Activated CD8-positive, alpha-beta memory T cell treated with anti-CD3 and anti-CD28 coated beads for 1 hour (primary cell): Measurements from ENCODE around the gene RBP5.

Experiments used
- DNase-seq, 2 donors: peaks; one replicate each; pipeline ENCODE4 v3.0.0-alpha.2; 2020; ENCODE audit warnings: low read depth in 1 of 2; ENCODE audit errors: extremely low read depth in 1 of 2

Gene RBP5, protein sequence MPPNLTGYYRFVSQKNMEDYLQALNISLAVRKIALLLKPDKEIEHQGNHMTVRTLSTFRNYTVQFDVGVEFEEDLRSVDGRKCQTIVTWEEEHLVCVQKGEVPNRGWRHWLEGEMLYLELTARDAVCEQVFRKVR

DNA sequence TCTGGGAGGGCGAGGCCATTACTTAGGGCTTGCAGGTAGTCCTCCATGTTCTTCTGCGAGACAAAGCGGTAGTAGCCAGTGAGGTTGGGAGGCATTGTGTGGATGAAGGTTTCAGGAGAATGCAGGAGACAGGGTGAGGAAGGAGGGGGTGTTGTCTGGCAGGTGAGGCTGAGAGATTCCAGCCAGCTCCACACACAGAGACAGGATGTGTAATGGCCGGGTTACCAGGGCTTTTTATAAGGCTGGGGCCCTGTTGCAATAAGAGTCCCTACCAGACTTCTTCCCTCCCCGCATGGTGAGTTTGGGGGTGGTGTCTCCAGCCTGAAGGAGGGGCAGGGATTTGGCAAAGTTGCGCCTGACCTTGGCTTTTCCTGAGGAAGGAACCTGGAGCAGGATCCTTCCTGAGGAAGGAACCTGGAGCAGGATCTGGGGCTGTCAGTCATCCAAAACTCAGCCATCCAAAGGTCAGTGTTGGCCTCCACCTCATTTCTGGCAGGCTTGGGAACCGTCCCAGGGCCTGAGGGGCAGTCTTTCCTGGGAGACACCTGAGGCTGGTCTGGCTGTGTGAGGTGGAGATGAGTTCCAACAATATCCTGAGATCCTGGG is at the start of gene RBP5:
Gene RBP5, minus strand, starts transcription at position 209 of the 606 bp plus-strand sequence. Its CDS starts 114 bp downstream, at position 95.
- no peak for DNase-seq

DNA sequence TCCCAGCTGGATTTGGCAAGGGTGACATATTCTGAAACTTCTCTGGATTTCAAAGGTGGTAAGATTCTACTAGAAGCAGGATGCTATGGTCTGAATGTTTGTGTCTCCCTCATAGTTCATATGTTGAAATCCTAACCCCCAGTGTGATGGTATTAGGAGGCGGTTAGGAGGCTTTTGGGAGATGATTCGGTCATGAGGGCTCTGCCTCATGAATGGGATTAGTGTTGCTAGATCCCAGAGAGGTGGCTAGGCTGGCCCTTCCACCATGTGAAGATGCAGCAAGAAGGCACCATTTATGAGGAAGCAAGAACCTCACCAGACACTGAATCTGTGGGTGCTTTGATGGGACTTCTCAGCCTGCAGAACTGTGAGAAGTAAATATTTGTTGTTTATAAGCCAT is 49.8 kb upstream of the RBP5 start:
- no peak for DNase-seq

DNA sequence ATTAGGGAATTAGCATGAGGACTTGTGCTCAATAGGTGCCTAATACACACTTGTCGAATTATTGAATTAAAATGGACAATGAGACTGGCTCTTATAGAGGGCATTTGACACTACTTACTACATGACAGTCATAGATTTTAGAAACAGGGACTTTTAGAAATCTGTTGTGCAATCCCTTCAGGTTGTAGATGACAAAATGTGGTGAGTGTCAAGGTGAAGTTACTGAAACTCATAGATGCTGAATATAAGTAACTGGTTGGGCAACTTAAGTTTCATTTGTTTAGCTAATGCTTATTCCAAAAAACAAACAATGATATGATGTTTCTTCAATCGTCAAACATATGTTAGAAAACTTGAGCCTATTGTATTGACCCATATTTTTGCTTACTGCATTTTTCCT is 47.9 kb upstream of the RBP5 start:
- DNase-seq: no peak

DNA sequence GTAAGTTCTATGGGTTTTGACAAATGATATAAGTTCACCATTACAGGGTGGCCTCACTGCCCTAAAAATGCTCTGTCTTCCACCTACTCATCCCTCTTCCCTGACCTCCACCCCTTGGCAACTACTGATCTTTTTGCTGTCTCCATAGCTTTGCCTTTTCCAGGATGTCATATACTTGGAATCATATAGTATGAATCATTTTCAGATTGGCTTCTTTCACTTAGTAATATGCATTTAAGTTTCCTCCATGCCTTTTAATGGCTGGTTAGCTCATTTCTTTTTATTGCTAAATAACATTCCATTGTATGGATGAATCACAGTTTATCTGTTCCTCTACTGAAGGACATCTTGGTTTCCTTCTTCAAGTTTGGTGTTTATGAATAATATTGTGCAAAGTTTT is 46.8 kb upstream of the RBP5 start:
- DNase-seq: no peak

DNA sequence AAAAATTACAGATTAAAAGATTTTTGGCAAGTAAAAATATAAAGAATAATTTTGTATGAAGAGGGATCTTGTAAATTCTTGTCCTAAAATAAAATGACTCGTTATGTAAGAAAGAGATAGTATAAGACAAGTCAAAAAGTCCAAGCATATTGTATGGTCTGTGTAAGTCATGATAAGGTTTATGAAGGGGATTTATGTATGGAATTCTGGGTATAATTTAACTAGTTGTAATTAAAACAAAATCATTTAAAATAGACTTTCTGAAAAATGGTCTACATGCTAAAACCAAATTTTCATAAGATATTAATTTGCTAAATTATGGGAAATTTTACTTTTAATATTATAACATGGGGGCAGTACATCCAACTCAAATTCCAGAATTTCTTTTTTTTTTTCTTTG is 43.2 kb upstream of the RBP5 start:
- DNase-seq: no peak

DNA sequence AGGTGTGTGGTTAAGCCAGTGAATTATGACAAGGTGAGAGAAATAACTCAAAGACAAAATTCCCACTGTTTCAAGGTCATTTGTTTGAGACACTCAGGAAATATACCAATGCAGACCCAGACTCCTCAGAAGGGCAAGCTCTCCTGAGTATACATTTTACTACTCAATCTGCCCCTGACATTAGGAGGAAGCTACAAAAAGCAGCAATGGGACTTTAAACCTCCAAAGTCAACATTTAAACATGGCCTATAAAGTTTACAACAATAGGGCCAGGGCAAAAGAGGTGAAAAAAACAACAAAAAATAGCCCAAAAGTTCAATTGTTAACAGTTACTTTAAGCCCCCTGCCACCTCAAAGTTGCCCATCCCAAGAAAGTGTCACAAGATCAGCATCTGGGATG is 41.3 kb upstream of the RBP5 start:
- DNase-seq: no peak

DNA sequence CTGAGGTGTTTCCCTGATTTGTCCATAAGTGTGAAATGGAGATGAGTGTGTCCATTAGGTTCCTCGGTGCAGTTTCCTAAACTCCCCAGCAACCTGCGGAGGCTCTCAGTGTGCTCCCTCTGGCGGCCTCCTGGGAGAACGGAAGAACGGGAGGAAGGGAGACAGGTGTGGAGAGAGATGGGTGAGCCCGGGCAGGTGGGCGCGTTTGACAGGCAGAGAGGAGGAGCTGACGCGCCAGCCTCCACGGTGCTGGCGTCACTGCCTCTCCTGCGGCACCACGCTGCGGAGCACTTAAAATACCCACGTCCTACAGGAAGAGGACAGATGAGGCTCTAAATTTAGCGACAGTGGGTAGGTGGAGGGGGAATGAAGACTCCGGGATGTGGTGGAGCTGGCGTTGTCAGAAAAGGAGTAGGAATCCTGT is 34.0 kb upstream of the RBP5 start:
- DNase-seq: no peak

DNA sequence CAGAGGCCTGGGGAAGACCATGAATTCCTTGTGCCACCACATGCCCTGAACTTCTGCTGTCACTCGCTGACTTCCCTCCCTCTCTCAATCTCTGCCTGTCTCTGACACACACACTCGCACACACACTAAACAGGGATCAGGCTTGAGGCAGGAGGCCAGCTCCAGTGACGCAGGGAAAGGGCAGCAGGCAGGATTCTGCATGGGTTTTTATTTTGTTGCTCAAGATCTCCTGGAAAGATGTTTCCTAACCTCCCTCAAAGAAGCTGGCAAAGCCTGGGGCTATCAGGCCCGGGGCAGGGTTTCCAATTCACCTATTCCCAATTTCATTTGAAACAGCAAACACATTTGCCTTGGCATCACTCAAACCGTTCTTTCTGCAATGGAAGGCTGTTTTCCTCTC is 33.1 kb upstream of the RBP5 start:
- DNase-seq: no peak

DNA sequence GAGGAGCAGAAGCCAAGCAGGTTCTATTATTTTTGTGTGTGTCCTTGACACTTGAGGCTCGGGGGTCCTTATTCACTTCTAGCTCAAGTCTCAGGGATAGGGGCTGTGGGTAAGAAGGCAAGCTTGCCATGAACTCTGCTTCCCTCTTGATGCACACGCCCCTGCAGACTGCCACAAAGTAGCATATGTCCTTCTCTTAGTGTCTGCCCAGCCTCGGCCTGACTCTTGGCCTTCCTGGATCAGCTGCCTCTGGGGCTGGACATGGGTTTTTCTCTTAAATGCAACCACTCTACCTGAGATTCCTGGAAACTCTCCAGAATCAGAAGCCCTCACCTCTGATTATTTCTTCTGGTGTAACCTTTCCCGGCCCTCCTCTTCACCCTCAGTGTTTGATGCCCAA is 32.6 kb upstream of the RBP5 start:
- DNase-seq: no peak

DNA sequence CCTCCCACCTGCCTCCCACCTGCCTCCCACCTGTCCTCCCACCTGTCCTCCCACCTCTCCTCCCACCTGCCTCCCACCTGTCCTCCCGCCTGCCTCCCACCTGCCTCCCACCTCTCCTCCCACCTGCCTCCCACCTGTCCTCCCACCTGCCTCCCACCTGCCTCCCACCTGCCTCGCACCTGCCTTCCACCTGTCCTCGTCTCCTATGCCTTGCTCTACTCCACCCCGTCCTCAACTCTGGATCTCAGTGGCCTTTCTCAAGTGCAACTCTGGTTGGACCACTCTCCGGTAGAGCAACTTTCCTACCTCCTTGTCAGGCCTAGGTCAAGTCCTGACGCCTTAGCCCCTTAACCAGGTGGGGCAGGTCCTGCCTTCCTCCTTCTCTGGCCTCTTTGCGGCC is 31.5 kb upstream of the RBP5 start:
- no peak for DNase-seq

DNA sequence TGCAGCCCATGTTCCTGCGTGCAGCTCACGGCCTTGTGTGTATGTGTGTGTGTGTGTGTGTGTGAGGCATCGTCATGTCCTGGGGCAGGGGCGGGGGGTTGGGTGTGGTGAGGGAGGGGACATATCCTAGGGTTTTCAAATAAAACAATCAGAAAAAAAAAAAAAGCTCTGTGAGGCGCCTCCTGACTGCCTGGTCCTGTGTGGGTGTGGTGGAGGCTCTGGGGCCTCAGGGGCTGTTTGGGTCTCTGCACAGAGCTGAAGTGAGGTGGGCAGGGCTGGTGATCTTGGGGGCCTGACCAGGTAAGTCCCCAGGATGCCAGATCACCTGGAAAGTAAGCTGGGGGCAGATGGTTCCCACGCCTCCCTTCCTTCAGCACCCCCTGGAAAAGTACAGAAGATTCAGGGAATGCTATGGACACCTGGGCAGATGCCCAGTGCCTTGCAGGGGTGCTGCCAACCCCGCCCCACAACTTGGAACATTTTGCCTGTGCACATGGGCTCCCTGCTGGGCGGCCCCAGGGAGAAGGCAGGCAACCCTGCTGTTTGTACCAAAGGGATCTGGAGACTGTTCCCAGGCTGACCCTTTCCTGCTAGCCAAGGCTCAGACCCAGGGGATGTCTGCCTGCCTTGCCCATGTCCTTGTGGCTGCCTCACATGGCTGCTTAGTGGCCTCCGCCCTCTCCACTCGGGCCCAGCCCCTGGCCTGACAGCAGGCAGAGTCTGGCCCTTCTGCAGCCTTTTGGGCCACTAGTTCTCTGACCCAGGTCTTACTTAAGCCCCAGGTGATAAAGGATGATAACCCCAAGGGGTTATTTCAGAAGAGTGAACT is 30.3 kb upstream of the RBP5 start:
- DNase-seq: no peak

DNA sequence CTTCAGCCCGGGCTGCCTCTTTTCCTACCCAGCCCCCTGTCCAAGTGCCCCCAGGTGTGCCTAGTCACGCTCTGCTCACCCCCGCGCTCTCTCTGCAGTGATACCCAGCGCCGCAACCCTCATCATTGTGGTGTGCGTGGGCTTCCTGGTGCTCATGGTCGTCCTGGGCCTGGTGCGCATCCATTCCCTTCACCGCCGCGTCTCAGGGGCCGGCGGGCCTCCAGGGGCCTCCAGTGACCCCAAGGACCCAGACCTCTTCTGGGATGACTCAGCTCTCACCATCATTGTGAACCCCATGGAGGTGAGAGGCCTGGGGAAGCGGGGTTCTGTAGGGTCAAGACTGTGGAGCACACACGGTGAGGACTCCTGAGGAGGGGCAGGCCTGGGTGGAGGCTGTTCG is 28.7 kb upstream of the RBP5 start:
- no peak for DNase-seq

DNA sequence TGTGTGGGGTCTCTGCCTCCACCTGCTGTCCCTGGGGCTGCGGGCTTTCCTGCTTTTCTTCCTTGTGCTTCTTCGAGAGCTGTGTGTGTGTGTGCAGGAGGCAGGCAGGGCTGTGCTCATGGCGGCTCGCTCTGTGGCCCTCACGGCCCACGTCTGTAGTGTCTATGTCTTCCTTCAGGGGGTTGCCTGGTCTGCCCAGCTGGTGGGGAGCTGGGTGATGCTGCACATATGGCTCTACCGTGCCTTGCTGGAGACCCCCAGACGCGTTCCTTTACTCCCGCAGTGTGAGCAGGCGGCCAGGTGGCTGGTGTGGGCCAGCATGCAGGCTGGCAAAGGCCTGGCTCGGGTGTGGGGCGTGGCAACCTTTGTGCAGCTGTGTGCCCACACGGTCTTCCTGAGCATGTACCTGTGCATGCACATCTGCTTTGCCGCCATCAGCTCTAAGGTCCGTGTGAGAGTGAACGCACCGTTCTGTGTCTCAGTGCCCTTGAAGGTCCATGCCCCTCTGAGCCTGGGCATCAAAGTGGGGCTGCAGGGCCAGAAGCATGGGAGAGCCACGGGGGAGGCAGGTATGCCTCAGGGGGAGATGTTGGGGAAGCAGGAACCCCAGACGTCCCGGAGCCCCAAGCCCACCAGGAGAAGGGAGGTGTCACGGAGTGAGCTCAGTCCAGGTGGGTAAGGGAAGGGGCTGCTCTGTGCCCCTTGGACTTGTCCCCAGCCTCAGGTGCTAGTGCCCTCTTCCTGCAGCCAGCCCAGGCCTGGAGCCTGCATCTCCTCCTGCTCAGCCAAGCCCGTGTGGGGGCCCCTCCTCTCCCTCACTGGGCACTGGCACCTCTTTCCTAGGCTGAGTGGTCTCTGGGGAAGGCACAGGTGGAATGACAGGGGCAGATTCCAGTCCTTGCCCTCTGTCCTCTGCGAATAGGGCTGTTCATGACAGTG is 27.8 kb upstream of the RBP5 start:
- no peak for DNase-seq

DNA sequence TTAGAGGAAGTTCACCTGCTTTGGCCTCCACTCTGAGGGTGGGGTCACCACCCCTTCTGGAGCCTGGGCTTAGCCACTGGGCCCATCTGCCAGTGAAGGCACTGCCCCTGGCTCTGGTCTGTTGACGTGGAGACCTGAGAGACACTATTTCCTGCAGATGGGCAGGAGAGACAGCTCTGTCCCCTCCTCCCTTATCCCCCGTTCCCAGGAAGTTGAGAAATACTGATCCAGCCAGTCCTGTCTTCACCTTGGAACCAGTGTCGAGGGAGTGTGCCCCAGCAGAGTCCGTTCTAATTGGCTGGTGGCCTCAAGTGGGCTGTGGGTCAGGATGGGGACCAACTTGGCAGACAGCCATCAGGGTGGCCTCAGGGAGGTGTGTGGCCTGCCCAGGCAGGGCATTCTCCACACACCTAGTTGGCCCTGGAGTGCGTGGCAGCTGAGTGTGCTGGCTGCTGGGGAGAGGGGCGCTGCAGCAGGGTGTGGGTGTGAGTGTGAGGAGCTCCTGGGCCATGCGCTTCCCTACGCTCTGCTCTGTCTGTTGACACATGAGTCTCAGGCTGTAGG is 26.9 kb upstream of the RBP5 start:
- DNase-seq: no peak

DNA sequence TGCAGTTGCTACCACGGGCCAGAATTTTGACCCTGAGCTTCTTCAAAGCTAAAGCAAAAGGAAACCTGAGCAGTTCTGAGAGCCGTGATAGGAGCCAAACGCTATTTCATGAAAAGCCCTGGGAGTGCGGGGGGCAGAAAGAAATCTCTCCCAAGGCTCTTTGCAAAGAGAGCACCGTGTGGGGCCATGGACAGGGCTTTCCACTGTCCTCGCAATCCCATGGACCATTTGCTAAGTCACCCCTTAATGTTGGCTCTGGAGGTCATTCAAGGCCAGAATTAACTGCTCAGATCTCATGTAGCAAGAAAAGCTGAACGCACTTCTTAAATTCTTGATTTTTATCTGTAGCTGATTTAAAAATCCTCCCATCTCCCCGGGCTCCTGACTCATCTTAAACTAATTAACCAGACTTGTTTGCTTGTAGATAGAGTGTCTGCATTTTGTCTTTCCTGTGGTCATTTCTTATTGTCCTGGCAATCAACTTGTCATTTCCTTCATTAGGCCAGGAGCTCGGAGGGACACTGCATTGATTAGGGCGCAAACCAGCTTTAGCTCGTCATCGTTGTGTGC is 26.3 kb upstream of the RBP5 start:
- no peak for DNase-seq

DNA sequence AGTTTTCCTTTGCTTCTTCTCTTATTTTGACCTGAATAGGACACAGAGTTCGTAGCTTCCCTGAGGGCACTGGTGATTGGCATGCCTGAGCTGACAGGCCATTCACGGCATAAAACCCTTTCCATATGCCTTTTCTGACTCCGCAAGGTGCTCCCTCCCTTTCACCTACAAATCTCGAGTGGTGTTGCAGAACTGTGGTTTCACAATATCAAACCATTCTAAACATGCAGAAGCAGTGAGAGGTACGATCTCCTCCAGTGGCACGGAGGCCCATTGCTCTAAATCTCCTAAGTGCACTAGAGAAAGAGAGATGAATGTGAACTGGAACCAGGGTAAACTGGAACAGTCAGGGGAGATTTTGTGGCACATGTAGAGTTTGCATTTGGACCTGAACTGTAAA is 25.4 kb upstream of the RBP5 start:
- no peak for DNase-seq

DNA sequence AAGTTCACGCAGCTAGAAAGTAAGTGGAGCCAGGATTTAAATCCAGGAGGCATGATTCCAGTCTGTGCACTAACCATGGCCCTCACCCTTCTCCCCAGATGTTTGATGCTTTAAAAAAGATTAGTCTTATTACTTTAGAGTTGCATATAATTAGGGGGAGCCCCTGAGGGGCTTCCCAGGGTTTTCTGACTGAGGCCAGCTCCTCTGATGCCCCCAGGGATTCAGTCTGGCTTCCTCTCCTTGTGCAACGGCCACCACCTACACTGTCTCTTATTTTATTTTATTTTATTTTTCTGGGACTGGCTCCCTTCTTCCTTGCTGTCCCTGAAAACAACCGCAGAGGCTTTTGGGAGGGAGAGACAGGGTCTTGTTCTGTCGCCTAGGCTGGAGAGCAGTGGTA is 24.1 kb upstream of the RBP5 start:
- DNase-seq: no peak

DNA sequence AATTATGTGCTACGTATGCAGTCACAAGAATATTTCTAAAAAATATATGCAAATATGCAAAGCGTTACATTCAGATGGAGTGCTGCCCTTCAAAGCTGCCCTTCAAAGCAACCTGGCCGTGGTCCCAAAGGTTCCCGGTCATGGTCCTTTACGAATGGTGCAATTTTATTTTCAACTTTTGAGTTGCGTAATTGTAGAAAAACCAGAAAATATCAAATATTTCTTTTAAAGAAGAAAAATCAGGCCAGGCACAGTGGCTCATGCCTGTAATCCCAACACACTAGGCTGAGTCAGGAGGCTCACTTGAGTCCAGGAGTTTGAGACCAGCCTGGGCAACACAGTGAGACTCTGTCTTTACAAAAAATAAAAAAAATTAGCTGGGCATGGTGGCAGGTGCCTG is 22.8 kb upstream of the RBP5 start:
- DNase-seq: no peak

DNA sequence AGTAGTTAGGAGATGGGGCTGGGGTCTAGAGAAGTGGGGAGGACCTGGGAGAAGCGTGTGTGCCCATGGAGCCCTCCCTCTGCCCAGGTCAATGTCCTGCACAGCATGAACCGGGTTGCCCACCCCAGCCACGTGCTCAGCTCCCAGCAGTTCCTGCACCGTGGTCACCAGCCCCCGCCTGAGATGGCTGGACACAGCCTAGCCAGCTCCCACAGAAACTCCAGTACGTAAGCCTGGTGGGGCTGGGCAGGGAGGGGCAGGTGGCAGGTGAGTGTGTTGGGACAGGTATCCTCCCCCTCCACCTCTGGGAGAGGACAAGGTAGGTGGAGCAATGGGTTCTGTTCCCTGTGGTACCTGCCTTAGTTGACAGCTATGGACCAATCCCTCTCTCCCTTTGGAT is 22.2 kb upstream of the RBP5 start:
- DNase-seq: no peak

DNA sequence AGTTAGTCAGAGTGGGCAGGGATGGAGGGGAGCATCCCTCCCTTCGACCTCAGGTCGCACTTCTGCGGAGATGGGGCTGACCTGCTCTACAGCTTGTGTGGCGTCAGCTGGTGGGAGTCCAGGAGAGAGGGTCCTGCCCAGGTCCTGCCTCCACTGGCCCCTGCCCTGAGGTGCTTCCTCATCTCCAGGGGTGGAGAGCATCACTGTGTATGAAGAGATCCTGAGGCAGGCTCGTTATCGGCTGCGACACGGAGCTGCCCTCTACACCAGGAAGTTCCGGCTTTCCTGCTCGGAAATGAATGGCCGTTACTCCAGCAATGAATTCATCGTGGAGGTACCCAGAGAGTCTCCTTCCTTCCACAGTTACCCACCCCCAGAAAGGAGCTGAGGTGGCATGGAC is 21.7 kb upstream of the RBP5 start:
- no peak for DNase-seq

DNA sequence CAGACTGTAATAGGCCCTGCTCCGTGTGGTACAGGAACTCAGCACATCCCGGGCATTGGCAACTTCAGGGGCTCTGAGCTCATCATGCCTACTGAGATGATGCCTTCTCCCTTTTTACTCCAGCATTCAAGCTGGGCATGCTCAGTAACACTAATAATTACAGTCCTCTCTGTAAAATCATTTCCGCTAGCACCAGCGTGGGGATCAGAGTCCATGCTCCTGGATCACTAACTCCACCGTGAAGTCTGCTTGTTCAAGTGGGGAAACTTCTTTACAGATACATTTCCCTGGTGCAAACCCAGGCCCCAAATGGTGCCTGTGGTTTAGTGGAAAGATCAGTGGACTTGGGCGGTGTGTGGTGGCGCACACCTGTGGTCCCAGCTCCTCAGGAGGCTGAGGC is 18.2 kb upstream of the RBP5 start:
- no peak for DNase-seq
